ENCODE results near the gene PDS5A.

DNA sequence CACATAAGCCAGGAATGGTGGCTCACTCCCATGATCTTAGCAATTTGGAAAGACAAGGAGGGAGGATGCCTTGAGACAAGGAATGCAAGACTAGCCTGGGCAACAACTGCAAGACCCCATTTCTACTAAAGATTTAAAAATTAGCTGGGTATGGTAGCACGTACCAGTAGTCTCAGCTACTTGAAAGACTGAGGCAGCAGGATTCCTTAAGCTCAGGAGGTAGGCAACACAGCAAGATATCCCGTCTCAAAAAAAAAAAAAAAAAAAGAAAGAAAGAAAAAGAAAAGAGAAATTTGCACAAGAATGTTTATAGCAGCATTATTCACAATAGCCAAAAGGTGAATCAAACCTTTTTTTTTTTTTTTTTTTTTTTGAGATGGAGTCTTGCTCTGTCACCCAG, 29.7 kb downstream of the PDS5A start:
- TF ChIP-seq, protein P1, sequence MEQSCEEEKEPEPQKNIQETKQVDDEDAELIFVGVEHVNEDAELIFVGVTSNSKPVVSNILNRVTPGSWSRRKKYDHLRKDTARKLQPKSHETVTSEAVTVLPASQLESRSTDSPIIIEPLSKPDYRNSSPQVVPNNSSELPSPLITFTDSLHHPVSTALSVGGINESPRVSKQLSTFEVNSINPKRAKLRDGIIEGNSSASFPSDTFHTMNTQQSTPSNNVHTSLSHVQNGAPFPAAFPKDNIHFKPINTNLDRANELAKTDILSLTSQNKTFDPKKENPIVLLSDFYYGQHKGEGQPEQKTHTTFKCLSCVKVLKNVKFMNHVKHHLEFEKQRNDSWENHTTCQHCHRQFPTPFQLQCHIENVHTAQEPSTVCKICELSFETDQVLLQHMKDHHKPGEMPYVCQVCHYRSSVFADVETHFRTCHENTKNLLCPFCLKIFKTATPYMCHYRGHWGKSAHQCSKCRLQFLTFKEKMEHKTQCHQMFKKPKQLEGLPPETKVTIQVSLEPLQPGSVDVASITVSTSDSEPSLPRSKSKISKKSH (CRISPR knock-in tag; IDR thresholded peaks at IDR 0.05), result no peak
- TF ChIP-seq NR4A1 (CRISPR knock-in tag; IDR thresholded peaks at IDR 0.05), result no peak
- no peak for TF ChIP-seq NR4A1 (tag; IDR thresholded peaks at IDR 0.05)
- no peak for TF ChIP-seq ETV1 (tag; conservative IDR thresholded peaks at IDR 0.05; ENCODE audit: low read depth)
- TF ChIP-seq POLR2AphosphoS5 (IDR thresholded peaks at IDR 0.05; ENCODE audit: control insufficient read depth, insufficient read depth, low read depth, low read length), result no peak
- no peak for TF ChIP-seq RFX7 (CRISPR knock-in tag; IDR thresholded peaks at IDR 0.05)
- TF ChIP-seq, protein P2, sequence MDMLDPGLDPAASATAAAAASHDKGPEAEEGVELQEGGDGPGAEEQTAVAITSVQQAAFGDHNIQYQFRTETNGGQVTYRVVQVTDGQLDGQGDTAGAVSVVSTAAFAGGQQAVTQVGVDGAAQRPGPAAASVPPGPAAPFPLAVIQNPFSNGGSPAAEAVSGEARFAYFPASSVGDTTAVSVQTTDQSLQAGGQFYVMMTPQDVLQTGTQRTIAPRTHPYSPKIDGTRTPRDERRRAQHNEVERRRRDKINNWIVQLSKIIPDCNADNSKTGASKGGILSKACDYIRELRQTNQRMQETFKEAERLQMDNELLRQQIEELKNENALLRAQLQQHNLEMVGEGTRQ (CRISPR knock-in tag; IDR thresholded peaks at IDR 0.05), result no peak
- TF ChIP-seq FOXM1 (IDR thresholded peaks at IDR 0.05; ENCODE audit: low read depth), result no peak
- no peak for TF ChIP-seq FOXM1 (CRISPR knock-in tag; IDR thresholded peaks at IDR 0.05; ENCODE audit: low read depth)
- TF ChIP-seq, protein P3, sequence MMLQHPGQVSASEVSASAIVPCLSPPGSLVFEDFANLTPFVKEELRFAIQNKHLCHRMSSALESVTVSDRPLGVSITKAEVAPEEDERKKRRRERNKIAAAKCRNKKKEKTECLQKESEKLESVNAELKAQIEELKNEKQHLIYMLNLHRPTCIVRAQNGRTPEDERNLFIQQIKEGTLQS (IDR thresholded peaks at IDR 0.05), result no peak
- TF ChIP-seq, protein P3 (CRISPR knock-in tag; conservative IDR thresholded peaks at IDR 0.05), result no peak
- no peak for TF ChIP-seq JUND (IDR thresholded peaks at IDR 0.05; ENCODE audit: borderline replicate concordance, low read depth, low read length)
- no peak for TF ChIP-seq JUND (tag; IDR thresholded peaks at IDR 0.05; ENCODE audit: borderline replicate concordance, low read depth, low read length)

Measured in K562 (cell line).